HepG2 (cell line): Measurements from ENCODE around the gene TMEM184B. TPM values are rescaled to one million over a fixed set of nuclear protein-coding genes. Genes with fewer than 3 reads are reported as not detected.
A peak's percentile ranks its signal among the peaks of the same experiment; 100 is the strongest.

Source experiments
- ARHGAP35 ChIP-seq: sonication (generic); formaldehyde crosslinking; IDR thresholded peaks from 2 replicates; pipeline ENCODE4 v1.9.0; 2022; ENCODE audit warnings: mild to moderate bottlenecking, inconsistent platforms, moderate library complexity, missing genetic modification reagents, borderline replicate concordance
- KLF11 ChIP-seq: IDR thresholded peaks from 2 replicates; pipeline ENCODE4 v1.6.1; 2016; ENCODE audit warnings: missing compliant biosample characterization
- KMT2A ChIP-seq: sonication (generic); formaldehyde crosslinking; IDR thresholded peaks from 2 replicates; pipeline ENCODE4 v1.4.0; 2020; ENCODE audit warnings: missing genetic modification reagents
- LCORL ChIP-seq, 2 experiments: fragments of 450-650 bp in 1 of 2; sonication (generic) in 1 of 2; formaldehyde crosslinking in 1 of 2; IDR thresholded peaks; 2 replicates each; pipeline versions ENCODE4 v1.5.0 to v1.6.1; 2017 to 2020; ENCODE audit warnings: antibody characterized with exemption in 1 of 2, missing genetic modification reagents in 1 of 2
- NAIF1 ChIP-seq: sonication (generic); formaldehyde crosslinking; IDR thresholded peaks from 2 replicates; pipeline ENCODE4 v1.5.0; 2020; ENCODE audit warnings: mild to moderate bottlenecking, missing genetic modification reagents, borderline replicate concordance
- ZIK1 ChIP-seq: sonication (generic); formaldehyde crosslinking; IDR thresholded peaks from 2 replicates; pipeline ENCODE4 v1.5.0; 2020; ENCODE audit warnings: mild to moderate bottlenecking, low read depth, missing genetic modification reagents, borderline replicate concordance
- ZNF20 ChIP-seq: sonication (generic); formaldehyde crosslinking; IDR thresholded peaks from 2 replicates; pipeline ENCODE4 v1.4.0; 2020; ENCODE audit warnings: mild to moderate bottlenecking, moderate library complexity, missing genetic modification reagents
- ZNF460 ChIP-seq: sonication (generic); formaldehyde crosslinking; IDR thresholded peaks from 2 replicates; pipeline ENCODE4 v1.5.1; 2020; ENCODE audit warnings: missing genetic modification reagents, mild to moderate bottlenecking, borderline replicate concordance
- polyA plus RNA-seq, 8 experiments: library from polyadenylated mRNA; depleted of rRNA in 3 of 8; stranded (reverse) in 7 of 8; unstranded in 1 of 8; fragments of >200 nt; fragmentation: Illumina TruSeq in 4 of 8; extraction: Trizol in 4 of 8; gene quantifications; 2 replicates each; pipeline versions ENCODE4 v1.2.1 to v1.2.3, GENCODE V29; 2011 to 2016; ENCODE audit warnings: low read depth in 4 of 8, missing spikeins in 1 of 8, mixed read lengths in 1 of 8; ENCODE audit not compliant: insufficient read depth in 1 of 8
- total RNA-seq, 5 experiments: library from RNA; depleted of rRNA; stranded (reverse); fragments of >200 nt; fragmentation: Illumina TruSeq; extraction: Trizol; gene quantifications; 2 replicates each; pipeline ENCODE4 v1.2.3, GENCODE V29; 2016; ENCODE audit warnings: low read depth in 1 of 5
- TF ChIP-seq, protein P1 (sequence below): sonication (generic); formaldehyde crosslinking; IDR thresholded peaks from 2 replicates; pipeline ENCODE4 v1.5.1; 2020; ENCODE audit warnings: mild to moderate bottlenecking, missing genetic modification reagents, borderline replicate concordance
- TF ChIP-seq, protein P2 (sequence below): sonication (generic); formaldehyde crosslinking; IDR thresholded peaks from 2 replicates; pipeline ENCODE4 v1.4.0; 2020; ENCODE audit warnings: missing genetic modification reagents
- TF ChIP-seq, protein P3 (sequence below): sonication (generic); formaldehyde crosslinking; IDR thresholded peaks from 2 replicates; pipeline ENCODE4 v1.4.0; 2020; ENCODE audit warnings: mild to moderate bottlenecking, missing genetic modification reagents
- TF ChIP-seq, protein P4 (sequence below): sonication (generic); formaldehyde crosslinking; IDR thresholded peaks from 2 replicates; pipeline ENCODE4 v1.4.0; 2020; ENCODE audit warnings: missing genetic modification reagents
- TF ChIP-seq, protein P5 (sequence below): sonication (generic); formaldehyde crosslinking; IDR thresholded peaks from 2 replicates; pipeline ENCODE4 v1.8.0; 2022; ENCODE audit warnings: mild to moderate bottlenecking, missing genetic modification reagents, borderline replicate concordance

Gene TMEM184B
- total and polyA plus RNA-seq, 2 of the 13 experiments (the other 11 are each of a cell fraction or from before 2014, with no cell fraction given): 15.9 to 16.0 TPM

DNA sequence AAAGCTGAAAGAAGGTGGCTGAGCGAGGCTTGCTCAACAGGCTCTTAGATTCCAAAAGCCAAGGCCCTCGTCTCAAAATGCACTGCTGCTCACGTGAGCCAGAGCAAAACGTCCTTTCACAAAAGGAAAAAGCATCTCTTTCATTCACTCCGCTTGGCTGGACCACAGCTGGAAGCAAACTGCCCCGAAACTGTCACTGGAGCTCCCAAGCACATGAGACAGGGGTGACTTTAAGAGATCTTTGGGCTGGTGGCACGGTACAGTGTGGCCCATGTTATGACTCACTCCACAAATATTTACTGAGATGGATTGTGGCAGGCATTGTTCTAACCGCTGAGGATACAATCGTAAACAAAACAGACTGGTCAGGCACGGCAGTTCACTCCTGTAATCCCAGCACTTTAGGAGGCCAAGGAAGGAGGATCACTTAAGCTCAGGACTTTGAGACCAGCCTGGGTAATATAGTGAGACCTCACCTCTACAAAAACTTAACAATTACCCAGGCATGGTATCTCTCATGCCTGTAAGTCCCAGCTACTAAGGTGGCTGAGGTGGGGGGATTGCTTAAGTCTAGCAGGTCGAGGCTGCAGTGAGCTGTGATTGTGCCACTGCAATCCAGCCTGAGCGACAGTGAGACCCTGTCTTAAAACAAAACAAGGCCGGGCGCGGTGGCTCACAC, 94.7 kb downstream of the TMEM184B start (continued):
- TF ChIP-seq, protein P1, sequence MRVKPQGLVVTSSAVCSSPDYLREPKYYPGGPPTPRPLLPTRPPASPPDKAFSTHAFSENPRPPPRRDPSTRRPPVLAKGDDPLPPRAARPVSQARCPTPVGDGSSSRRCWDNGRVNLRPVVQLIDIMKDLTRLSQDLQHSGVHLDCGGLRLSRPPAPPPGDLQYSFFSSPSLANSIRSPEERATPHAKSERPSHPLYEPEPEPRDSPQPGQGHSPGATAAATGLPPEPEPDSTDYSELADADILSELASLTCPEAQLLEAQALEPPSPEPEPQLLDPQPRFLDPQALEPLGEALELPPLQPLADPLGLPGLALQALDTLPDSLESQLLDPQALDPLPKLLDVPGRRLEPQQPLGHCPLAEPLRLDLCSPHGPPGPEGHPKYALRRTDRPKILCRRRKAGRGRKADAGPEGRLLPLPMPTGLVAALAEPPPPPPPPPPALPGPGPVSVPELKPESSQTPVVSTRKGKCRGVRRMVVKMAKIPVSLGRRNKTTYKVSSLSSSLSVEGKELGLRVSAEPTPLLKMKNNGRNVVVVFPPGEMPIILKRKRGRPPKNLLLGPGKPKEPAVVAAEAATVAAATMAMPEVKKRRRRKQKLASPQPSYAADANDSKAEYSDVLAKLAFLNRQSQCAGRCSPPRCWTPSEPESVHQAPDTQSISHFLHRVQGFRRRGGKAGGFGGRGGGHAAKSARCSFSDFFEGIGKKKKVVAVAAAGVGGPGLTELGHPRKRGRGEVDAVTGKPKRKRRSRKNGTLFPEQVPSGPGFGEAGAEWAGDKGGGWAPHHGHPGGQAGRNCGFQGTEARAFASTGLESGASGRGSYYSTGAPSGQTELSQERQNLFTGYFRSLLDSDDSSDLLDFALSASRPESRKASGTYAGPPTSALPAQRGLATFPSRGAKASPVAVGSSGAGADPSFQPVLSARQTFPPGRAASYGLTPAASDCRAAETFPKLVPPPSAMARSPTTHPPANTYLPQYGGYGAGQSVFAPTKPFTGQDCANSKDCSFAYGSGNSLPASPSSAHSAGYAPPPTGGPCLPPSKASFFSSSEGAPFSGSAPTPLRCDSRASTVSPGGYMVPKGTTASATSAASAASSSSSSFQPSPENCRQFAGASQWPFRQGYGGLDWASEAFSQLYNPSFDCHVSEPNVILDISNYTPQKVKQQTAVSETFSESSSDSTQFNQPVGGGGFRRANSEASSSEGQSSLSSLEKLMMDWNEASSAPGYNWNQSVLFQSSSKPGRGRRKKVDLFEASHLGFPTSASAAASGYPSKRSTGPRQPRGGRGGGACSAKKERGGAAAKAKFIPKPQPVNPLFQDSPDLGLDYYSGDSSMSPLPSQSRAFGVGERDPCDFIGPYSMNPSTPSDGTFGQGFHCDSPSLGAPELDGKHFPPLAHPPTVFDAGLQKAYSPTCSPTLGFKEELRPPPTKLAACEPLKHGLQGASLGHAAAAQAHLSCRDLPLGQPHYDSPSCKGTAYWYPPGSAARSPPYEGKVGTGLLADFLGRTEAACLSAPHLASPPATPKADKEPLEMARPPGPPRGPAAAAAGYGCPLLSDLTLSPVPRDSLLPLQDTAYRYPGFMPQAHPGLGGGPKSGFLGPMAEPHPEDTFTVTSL (CRISPR knock-in tag): peak; percentile 84; the same call in 1 of the 2 replicates
- TF ChIP-seq, protein P2, sequence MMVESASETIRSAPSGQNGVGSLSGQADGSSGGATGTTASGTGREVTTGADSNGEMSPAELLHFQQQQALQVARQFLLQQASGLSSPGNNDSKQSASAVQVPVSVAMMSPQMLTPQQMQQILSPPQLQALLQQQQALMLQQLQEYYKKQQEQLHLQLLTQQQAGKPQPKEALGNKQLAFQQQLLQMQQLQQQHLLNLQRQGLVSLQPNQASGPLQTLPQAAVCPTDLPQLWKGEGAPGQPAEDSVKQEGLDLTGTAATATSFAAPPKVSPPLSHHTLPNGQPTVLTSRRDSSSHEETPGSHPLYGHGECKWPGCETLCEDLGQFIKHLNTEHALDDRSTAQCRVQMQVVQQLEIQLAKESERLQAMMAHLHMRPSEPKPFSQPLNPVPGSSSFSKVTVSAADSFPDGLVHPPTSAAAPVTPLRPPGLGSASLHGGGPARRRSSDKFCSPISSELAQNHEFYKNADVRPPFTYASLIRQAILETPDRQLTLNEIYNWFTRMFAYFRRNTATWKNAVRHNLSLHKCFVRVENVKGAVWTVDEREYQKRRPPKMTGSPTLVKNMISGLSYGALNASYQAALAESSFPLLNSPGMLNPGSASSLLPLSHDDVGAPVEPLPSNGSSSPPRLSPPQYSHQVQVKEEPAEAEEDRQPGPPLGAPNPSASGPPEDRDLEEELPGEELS (CRISPR knock-in tag): peak; percentile 99
- TF ChIP-seq ARHGAP35 (CRISPR knock-in tag) (no peak), ZIK1 (CRISPR knock-in tag) (0 out of 2 replicates have a peak, but pooled peaks have one; percentile 20), ZNF20 (CRISPR knock-in tag) (no peak), ZNF460 (CRISPR knock-in tag) (peak; percentile 13; the same call in 1 of the 2 replicates), KLF11 (CRISPR knock-in tag) (no peak), KMT2A (CRISPR knock-in tag) (no peak), NAIF1 (CRISPR knock-in tag) (no peak), LCORL (IDR thresholded peaks at IDR 0.05) (peak; percentile 71; the same call in 1 of the 2 replicates), LCORL (CRISPR knock-in tag; IDR thresholded peaks at IDR 0.05) (peak; percentile 98)
- TF ChIP-seq, protein P3, sequence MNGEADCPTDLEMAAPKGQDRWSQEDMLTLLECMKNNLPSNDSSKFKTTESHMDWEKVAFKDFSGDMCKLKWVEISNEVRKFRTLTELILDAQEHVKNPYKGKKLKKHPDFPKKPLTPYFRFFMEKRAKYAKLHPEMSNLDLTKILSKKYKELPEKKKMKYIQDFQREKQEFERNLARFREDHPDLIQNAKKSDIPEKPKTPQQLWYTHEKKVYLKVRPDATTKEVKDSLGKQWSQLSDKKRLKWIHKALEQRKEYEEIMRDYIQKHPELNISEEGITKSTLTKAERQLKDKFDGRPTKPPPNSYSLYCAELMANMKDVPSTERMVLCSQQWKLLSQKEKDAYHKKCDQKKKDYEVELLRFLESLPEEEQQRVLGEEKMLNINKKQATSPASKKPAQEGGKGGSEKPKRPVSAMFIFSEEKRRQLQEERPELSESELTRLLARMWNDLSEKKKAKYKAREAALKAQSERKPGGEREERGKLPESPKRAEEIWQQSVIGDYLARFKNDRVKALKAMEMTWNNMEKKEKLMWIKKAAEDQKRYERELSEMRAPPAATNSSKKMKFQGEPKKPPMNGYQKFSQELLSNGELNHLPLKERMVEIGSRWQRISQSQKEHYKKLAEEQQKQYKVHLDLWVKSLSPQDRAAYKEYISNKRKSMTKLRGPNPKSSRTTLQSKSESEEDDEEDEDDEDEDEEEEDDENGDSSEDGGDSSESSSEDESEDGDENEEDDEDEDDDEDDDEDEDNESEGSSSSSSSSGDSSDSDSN (CRISPR knock-in tag): peak; percentile 44; the same call in 1 of the 2 replicates
- TF ChIP-seq, protein P4, sequence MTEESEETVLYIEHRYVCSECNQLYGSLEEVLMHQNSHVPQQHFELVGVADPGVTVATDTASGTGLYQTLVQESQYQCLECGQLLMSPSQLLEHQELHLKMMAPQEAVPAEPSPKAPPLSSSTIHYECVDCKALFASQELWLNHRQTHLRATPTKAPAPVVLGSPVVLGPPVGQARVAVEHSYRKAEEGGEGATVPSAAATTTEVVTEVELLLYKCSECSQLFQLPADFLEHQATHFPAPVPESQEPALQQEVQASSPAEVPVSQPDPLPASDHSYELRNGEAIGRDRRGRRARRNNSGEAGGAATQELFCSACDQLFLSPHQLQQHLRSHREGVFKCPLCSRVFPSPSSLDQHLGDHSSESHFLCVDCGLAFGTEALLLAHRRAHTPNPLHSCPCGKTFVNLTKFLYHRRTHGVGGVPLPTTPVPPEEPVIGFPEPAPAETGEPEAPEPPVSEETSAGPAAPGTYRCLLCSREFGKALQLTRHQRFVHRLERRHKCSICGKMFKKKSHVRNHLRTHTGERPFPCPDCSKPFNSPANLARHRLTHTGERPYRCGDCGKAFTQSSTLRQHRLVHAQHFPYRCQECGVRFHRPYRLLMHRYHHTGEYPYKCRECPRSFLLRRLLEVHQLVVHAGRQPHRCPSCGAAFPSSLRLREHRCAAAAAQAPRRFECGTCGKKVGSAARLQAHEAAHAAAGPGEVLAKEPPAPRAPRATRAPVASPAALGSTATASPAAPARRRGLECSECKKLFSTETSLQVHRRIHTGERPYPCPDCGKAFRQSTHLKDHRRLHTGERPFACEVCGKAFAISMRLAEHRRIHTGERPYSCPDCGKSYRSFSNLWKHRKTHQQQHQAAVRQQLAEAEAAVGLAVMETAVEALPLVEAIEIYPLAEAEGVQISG: peak; percentile 63
- TF ChIP-seq, protein P5, sequence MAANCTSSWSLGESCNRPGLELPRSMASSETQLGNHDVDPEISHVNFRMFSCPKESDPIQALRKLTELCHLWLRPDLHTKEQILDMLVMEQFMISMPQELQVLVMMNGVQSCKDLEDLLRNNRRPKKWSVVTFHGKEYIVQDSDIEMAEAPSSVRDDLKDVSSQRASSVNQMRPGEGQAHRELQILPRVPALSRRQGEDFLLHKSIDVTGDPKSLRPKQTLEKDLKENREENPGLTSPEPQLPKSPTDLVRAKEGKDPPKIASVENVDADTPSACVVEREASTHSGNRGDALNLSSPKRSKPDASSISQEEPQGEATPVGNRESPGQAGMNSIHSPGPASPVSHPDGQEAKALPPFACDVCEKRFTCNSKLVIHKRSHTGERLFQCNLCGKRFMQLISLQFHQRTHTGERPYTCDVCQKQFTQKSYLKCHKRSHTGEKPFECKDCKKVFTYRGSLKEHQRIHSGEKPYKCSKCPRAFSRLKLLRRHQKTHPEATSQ: no peak
